SK-N-SH treated with all-trans-retinoic acid at 6 μM for 48 hours (cell line): ENCODE data around the gene RAB8A.

Experiments
- ARNTL ChIP-seq: fragments of 450-650 bp; formaldehyde crosslinking; IDR thresholded peaks from 2 replicates; pipeline ENCODE4 v1.5.0; 2020; ENCODE audit warnings: low read depth, mild to moderate bottlenecking, moderate library complexity, borderline replicate concordance
- CSRNP3 ChIP-seq: fragments of 250-450 bp; sonication (Bioruptor Pico); IDR thresholded peaks from 2 replicates; pipeline ENCODE4 v1.5.1; 2021; ENCODE audit warnings: mild to moderate bottlenecking, moderate library complexity
- TOX ChIP-seq: fragments of 250-450 bp; sonication (Bioruptor Pico); IDR thresholded peaks from 2 replicates; pipeline ENCODE4 v1.8.0; 2021; ENCODE audit warnings: mild to moderate bottlenecking, moderate library complexity, borderline replicate concordance

- TF ChIP-seq ARNTL (CRISPR knock-in tag): no peak
- no peak for TF ChIP-seq CSRNP3 (CRISPR knock-in tag)
- TF ChIP-seq TOX (CRISPR knock-in tag): no peak
Measured at GRCh38 chr19:16175954-16176353, 64.3 kb downstream of the RAB8A start.
